CD14-positive monocyte (primary cell): Measurements from ENCODE around the gene HESX1. TPM values are rescaled to one million over a fixed set of nuclear protein-coding genes. Genes with fewer than 3 reads are reported as not detected.

Experiments
- DNase-seq, 3 donors: peaks; one replicate each; pipeline ENCODE4 v3.0.0-alpha.2; 2011 to 2022
- H2AFZ ChIP-seq: 2 replicates; pipeline ENCODE4 v1.6.0; 2012; ENCODE audit warnings: mild to moderate bottlenecking, low read depth, low read length, inconsistent platforms; ENCODE audit not compliant: insufficient read depth, poor library complexity, severe bottlenecking
- H3K27ac ChIP-seq, 2 donors: 1 replicate in 1 of 2; 2 replicates in 1 of 2; pipeline ENCODE4 v1.5.1; 2012 to 2013; ENCODE audit warnings: low read length in 2 of 2, control low read depth in 1 of 2, inconsistent platforms in 1 of 2, low read depth in 1 of 2, mild to moderate bottlenecking in 1 of 2
- H3K27me3 ChIP-seq, 2 donors: one replicate each; pipeline versions ENCODE4 v1.6.0 to v1.6.1; 2011 to 2013; ENCODE audit warnings: low read length in 2 of 2; ENCODE audit not compliant: control insufficient read depth in 2 of 2, insufficient read depth in 2 of 2
- H3K36me3 ChIP-seq, 2 donors: replicated peaks in 1 of 2; 1 replicate in 1 of 2; 2 replicates in 1 of 2; pipeline versions ENCODE4 v1.5.1 to v1.6.1; 2012 to 2013; ENCODE audit warnings: low read length in 2 of 2, control low read depth in 1 of 2, inconsistent platforms in 1 of 2, mild to moderate bottlenecking in 1 of 2; ENCODE audit not compliant: insufficient read depth in 2 of 2, control insufficient read depth in 1 of 2
- H3K4me1 ChIP-seq, 2 donors: 1 replicate in 1 of 2; 2 replicates in 1 of 2; pipeline versions ENCODE4 v1.5.1 to v1.6.1; 2012 to 2013; ENCODE audit warnings: low read length in 2 of 2, control low read depth in 1 of 2, inconsistent platforms in 1 of 2, mild to moderate bottlenecking in 1 of 2, moderate library complexity in 1 of 2; ENCODE audit not compliant: insufficient read depth in 2 of 2, control insufficient read depth in 1 of 2
- H3K4me2 ChIP-seq: replicated peaks from 2 replicates; pipeline ENCODE3; 2012; ENCODE audit warnings: low read length, moderate library complexity, mild to moderate bottlenecking; ENCODE audit not compliant: poor library complexity, severe bottlenecking; ENCODE audit errors: extremely low read depth
- H3K4me3 ChIP-seq, 3 experiments: fragments of 200-600 bp in 1 of 3; sonication (generic) in 1 of 3; replicated peaks in 1 of 3; 1 replicate in 2 of 3; 2 replicates in 1 of 3; pipeline ENCODE4 v1.5.1; 2011 to 2013; ENCODE audit warnings: low read length in 3 of 3, mild to moderate bottlenecking in 3 of 3, control low read depth in 2 of 3, low read depth in 2 of 3, inconsistent platforms in 1 of 3, moderate library complexity in 1 of 3
- H3K79me2 ChIP-seq: 2 replicates; pipeline ENCODE4 v1.6.0; 2012; ENCODE audit warnings: mild to moderate bottlenecking, control low read depth, inconsistent platforms, low read length, moderate library complexity; ENCODE audit not compliant: insufficient read depth
- H3K9ac ChIP-seq: 2 replicates; pipeline ENCODE4 v1.6.0; 2017; ENCODE audit warnings: low read length, mild to moderate bottlenecking; ENCODE audit not compliant: insufficient read depth, poor library complexity, severe bottlenecking
- H3K9me3 ChIP-seq, 2 donors: replicated peaks in 1 of 2; 1 replicate in 1 of 2; 2 replicates in 1 of 2; pipeline versions ENCODE4 v1.5.1 to v1.6.1; 2012 to 2013; ENCODE audit warnings: low read length in 2 of 2, control low read depth in 1 of 2; ENCODE audit not compliant: control insufficient read depth in 1 of 2, insufficient read depth in 1 of 2
- H4K20me1 ChIP-seq: 2 replicates; pipeline ENCODE4 v1.6.0; 2012; ENCODE audit warnings: mild to moderate bottlenecking, low read length, control low read depth, moderate library complexity; ENCODE audit not compliant: insufficient read depth
- H3K27ac Mint-ChIP-seq, 7 donors: one replicate each; pipeline ENCODE4 v1.8.0; 2020; ENCODE audit warnings: mild to moderate bottlenecking in 7 of 7, mixed read lengths in 7 of 7, moderate library complexity in 6 of 7, inconsistent platforms in 2 of 7
- H3K27me3 Mint-ChIP-seq, 3 donors: one replicate each; pipeline ENCODE4 v1.8.0; 2021 to 2022; ENCODE audit warnings: low read depth in 3 of 3, mild to moderate bottlenecking in 3 of 3, mixed read lengths in 3 of 3, moderate library complexity in 3 of 3, inconsistent platforms in 1 of 3
- H3K36me3 Mint-ChIP-seq, 2 donors: one replicate each; pipeline ENCODE4 v1.8.0; 2020; ENCODE audit warnings: mixed read lengths in 2 of 2, inconsistent platforms in 1 of 2, mild to moderate bottlenecking in 1 of 2
- H3K4me1 Mint-ChIP-seq: one replicate; pipeline ENCODE4 v1.8.0; 2020; ENCODE audit warnings: mild to moderate bottlenecking, mixed read lengths
- H3K4me3 Mint-ChIP-seq, 2 donors: one replicate each; pipeline ENCODE4 v1.8.0; 2020; ENCODE audit warnings: mild to moderate bottlenecking in 2 of 2, mixed read lengths in 2 of 2, moderate library complexity in 1 of 2
- H3K9me3 Mint-ChIP-seq, 7 donors: one replicate each; pipeline ENCODE4 v1.8.0; 2020 to 2022; ENCODE audit warnings: mixed read lengths in 7 of 7, mild to moderate bottlenecking in 6 of 7, moderate library complexity in 6 of 7, inconsistent platforms in 2 of 7
- WGBS: methylation state at CpG from one replicate; pipeline ENCODE4 v1.1.5; 2013; ENCODE audit warnings: missing lambda C conversion rate; ENCODE audit not compliant: insufficient coverage; 5-methylcytosine and 5-hydroxymethylcytosine counted together
- intact Hi-C, 2 donors: fragments of 100-400 bp; cut with micrococcal nuclease; formaldehyde crosslinking; loops; one replicate each; pipeline versions ENCODE4 v1.15.0 to v1.15.1; 2023
- polyA plus RNA-seq, 3 donors: library from polyadenylated mRNA; depleted of rRNA in 1 of 3; unstranded in 2 of 3; stranded (reverse) in 1 of 3; fragments of 300-500 nt in 2 of 3; fragments of >200 nt in 1 of 3; fragmentation: Illumina TruSeq in 2 of 3; gene quantifications; 1 replicate in 2 of 3; 2 replicates in 1 of 3; pipeline ENCODE4 v1.2.3, GENCODE V29; 2012 to 2021
- TF ChIP-seq, protein P1 (sequence below): fragments of 200-600 bp; IDR thresholded peaks from one replicate; pipeline ENCODE4 v1.8.0; 2022; ENCODE audit warnings: antibody characterized with exemption, mild to moderate bottlenecking

HESX1 gene
- polyA plus RNA-seq, 3 donors: 0.22 to 0.83 (median 0.46) TPM

DNA sequence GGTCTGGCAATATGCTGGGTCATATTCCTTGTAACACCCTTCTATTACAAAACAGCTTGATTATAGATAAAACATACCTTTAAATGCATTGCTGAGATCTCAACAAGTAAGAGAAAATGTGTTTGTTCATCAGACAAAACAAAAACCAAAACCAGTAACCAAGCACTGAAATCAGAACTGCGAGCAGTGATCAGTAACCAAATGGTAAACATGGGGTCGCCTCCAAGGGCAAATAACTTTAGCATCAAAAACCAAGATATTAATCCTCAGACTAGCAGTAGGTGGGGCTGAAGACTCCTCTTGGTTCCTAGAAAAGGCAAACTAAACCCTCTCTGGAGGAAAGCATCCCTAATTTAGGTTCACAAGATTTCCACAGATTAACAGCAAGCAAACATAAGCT lies 6.6 kb upstream of the HESX1 start:
- H2AFZ ChIP-seq: no peak overlapping the region
- H3K4me2 ChIP-seq: no peak overlapping the region
- no CpG with 5 or more reads among the region's 2 CpGs for WGBS
- TF ChIP-seq, protein P1, sequence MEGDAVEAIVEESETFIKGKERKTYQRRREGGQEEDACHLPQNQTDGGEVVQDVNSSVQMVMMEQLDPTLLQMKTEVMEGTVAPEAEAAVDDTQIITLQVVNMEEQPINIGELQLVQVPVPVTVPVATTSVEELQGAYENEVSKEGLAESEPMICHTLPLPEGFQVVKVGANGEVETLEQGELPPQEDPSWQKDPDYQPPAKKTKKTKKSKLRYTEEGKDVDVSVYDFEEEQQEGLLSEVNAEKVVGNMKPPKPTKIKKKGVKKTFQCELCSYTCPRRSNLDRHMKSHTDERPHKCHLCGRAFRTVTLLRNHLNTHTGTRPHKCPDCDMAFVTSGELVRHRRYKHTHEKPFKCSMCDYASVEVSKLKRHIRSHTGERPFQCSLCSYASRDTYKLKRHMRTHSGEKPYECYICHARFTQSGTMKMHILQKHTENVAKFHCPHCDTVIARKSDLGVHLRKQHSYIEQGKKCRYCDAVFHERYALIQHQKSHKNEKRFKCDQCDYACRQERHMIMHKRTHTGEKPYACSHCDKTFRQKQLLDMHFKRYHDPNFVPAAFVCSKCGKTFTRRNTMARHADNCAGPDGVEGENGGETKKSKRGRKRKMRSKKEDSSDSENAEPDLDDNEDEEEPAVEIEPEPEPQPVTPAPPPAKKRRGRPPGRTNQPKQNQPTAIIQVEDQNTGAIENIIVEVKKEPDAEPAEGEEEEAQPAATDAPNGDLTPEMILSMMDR: no peak
- H3K4me3 ChIP-seq: no peak overlapping the region
- H3K36me3 ChIP-seq: no peaks in the 10 kb centered on the region
- DNase-seq: no peak
- Mint-ChIP-seq H3K4me3 (no peak overlapping the region), H3K27me3 (peaks cover 0 to 2% (median 0%) of the 10 kb centered on the region in 3 donors), H3K27ac (no peak overlapping the region), H3K36me3 (no peaks in the 10 kb centered on the region), H3K9me3 (no peaks in the 10 kb centered on the region), H3K4me1 (no peaks in the 10 kb centered on the region)
- no peak overlapping the region for H3K27ac ChIP-seq
- H4K20me1 ChIP-seq: no peaks in the 10 kb centered on the region
- no peaks in the 10 kb centered on the region for H3K4me1 ChIP-seq
- no peaks in the 10 kb centered on the region for H3K9me3 ChIP-seq
- intact Hi-C loops: no loop called here
- H3K27me3 ChIP-seq: no peaks in the 10 kb centered on the region
- no peak overlapping the region for H3K9ac ChIP-seq
- H3K79me2 ChIP-seq: no peaks in the 10 kb centered on the region

DNA sequence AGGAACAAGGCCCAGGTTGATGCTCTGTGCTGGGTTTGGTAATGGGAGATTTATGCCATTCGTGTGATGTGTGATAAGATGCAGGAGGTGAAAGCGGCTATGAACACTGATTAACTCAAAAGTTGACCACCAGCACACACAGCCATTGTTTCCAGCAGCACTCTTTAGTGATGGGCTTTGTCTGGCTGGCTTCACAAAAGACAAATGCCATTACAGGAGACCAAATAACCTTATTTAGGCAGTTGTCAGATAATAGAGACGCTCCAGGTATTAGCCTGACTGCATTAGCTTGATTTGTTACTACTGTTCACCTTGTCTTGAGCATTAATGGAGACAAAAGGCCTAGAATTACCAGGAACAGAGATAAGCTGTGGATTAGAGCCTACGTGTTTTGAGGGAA lies 5.1 kb downstream of the HESX1 start:
- Histone ChIP-seq H3K27ac (no peak overlapping the region), H3K4me3 (no peak overlapping the region), H3K36me3 (no peaks in the 10 kb centered on the region), H3K9me3 (no peaks in the 10 kb centered on the region), H3K9ac (no peak overlapping the region), H3K4me1 (peaks cover 0 to 3% of the 10 kb centered on the region in 2 donors), H3K4me2 (no peak overlapping the region), H3K79me2 (no peaks in the 10 kb centered on the region), H3K27me3 (no peaks in the 10 kb centered on the region), H4K20me1 (no peaks in the 10 kb centered on the region), H2AFZ (no peak overlapping the region)
- no peak overlapping the region for H3K27ac Mint-ChIP-seq
- TF ChIP-seq, protein P1: no peak
- peaks cover 0 to 4% (median 0%) of the 10 kb centered on the region in 3 donors for H3K27me3 Mint-ChIP-seq
- intact Hi-C loops: no loop called here
- H3K9me3 Mint-ChIP-seq: peaks cover 0 to 4% (median 0%) of the 10 kb centered on the region in 7 donors
- no peaks in the 10 kb centered on the region for H3K36me3 Mint-ChIP-seq
- H3K4me3 Mint-ChIP-seq: no peak overlapping the region
- H3K4me1 Mint-ChIP-seq: no peaks in the 10 kb centered on the region
- WGBS: 100% methylated on average over 1 of the region's 4 CpGs
- no peak for DNase-seq
